ENCODE data around the gene HOXD13.

HOXD13 gene

GRCh38 chr2:176099728-176100546 is 7.4 kb downstream of the HOXD13 start, which contains the start of gene HOXD12:
HOXD12 (plus strand) TSS chr2:176099795; CDS start chr2:176099802, 7 bp downstream.
- Histone ChIP-seq H3K9me3 (ENCODE audit: insufficient read depth, low read length, severe bottlenecking) (no peaks in the 10 kb centered on the region), H3K36me3 (ENCODE audit: insufficient read depth, low read length) (no peaks in the 10 kb centered on the region), H3K27me3 (ENCODE audit: insufficient read depth, low read length, poor library complexity) (no peaks in the 10 kb centered on the region), H3K9ac (ENCODE audit: low read depth, low read length) (no peak within 1 kb of the TSS), H2AFZ (ENCODE audit: low read depth, low read length) (no peak within 1 kb of the TSS), H4K20me1 (ENCODE audit: insufficient read depth, low read length) (no peaks in the 10 kb centered on the region), H3K4me1 (ENCODE audit: insufficient read depth, low read length) (peaks cover 25% of the 10 kb centered on the region), H3K27ac (ENCODE audit: low read length) (no peak within 1 kb of the TSS), H3K79me2 (ENCODE audit: insufficient read depth, low read length) (peaks cover 7% of the 10 kb centered on the region), H3K4me3 (ENCODE audit: low read depth in 1 of 2, low read length in 2 of 2) (no peak within 1 kb of the TSS), H3K4me2 (ENCODE audit: insufficient read depth, low read length) (no peak within 1 kb of the TSS)
- DNase-seq (no peak), ATAC-seq (ENCODE audit: insufficient read depth, low read depth) (no peak)
- TF ChIP-seq EZH2 (IDR thresholded peaks at IDR 0.05; ENCODE audit: borderline replicate concordance, low read depth, low read length, severe bottlenecking) (no peak), CTCF (IDR thresholded peaks at IDR 0.05; ENCODE audit: borderline replicate concordance, extremely low read depth, low read length, poor library complexity, severe bottlenecking) (no peak)

GRCh38 chr2:176100547-176101140 is 8.1 kb downstream of the HOXD13 start:
- Histone ChIP-seq H3K27ac (ENCODE audit: low read length) (no peak overlapping the region), H4K20me1 (ENCODE audit: insufficient read depth, low read length) (no peaks in the 10 kb centered on the region), H3K79me2 (ENCODE audit: insufficient read depth, low read length) (no peaks in the 10 kb centered on the region), H3K36me3 (ENCODE audit: insufficient read depth, low read length) (no peaks in the 10 kb centered on the region), H2AFZ (ENCODE audit: low read depth, low read length) (no peak overlapping the region), H3K4me3 (ENCODE audit: low read depth in 1 of 2, low read length in 2 of 2) (no peak overlapping the region), H3K27me3 (ENCODE audit: insufficient read depth, low read length, poor library complexity) (no peaks in the 10 kb centered on the region), H3K4me2 (ENCODE audit: insufficient read depth, low read length) (no peak overlapping the region), H3K9me3 (ENCODE audit: insufficient read depth, low read length, severe bottlenecking) (no peaks in the 10 kb centered on the region), H3K4me1 (ENCODE audit: insufficient read depth, low read length) (peaks cover 18% of the 10 kb centered on the region), H3K9ac (ENCODE audit: low read depth, low read length) (no peak overlapping the region)
- ATAC-seq (ENCODE audit: insufficient read depth, low read depth) (no peak), DNase-seq (no peak)
- TF ChIP-seq CTCF (IDR thresholded peaks at IDR 0.05; ENCODE audit: borderline replicate concordance, extremely low read depth, low read length, poor library complexity, severe bottlenecking): no peak
- TF ChIP-seq EZH2 (IDR thresholded peaks at IDR 0.05; ENCODE audit: borderline replicate concordance, low read depth, low read length, severe bottlenecking): no peak

GRCh38 chr2:176101216-176101830 is 8.8 kb downstream of the HOXD13 start:
- DNase-seq (no peak), ATAC-seq (ENCODE audit: insufficient read depth, low read depth) (no peak)
- H3K9ac ChIP-seq (ENCODE audit: low read depth, low read length): no peak overlapping the region
- no peaks in the 10 kb centered on the region for H3K27me3 ChIP-seq (ENCODE audit: insufficient read depth, low read length, poor library complexity)
- H3K4me2 ChIP-seq (ENCODE audit: insufficient read depth, low read length): no peak overlapping the region
- TF ChIP-seq EZH2 (IDR thresholded peaks at IDR 0.05; ENCODE audit: borderline replicate concordance, low read depth, low read length, severe bottlenecking) (no peak), CTCF (IDR thresholded peaks at IDR 0.05; ENCODE audit: borderline replicate concordance, extremely low read depth, low read length, poor library complexity, severe bottlenecking) (no peak)
- no peaks in the 10 kb centered on the region for H3K36me3 ChIP-seq (ENCODE audit: insufficient read depth, low read length)
- no peak overlapping the region for H3K4me3 ChIP-seq (ENCODE audit: low read depth in 1 of 2, low read length in 2 of 2)
- H3K9me3 ChIP-seq (ENCODE audit: insufficient read depth, low read length, severe bottlenecking): no peaks in the 10 kb centered on the region
- H4K20me1 ChIP-seq (ENCODE audit: insufficient read depth, low read length): no peaks in the 10 kb centered on the region
- no peaks in the 10 kb centered on the region for H3K79me2 ChIP-seq (ENCODE audit: insufficient read depth, low read length)
- no peak overlapping the region for H3K27ac ChIP-seq (ENCODE audit: low read length)
- no peak overlapping the region for H2AFZ ChIP-seq (ENCODE audit: low read depth, low read length)
- H3K4me1 ChIP-seq (ENCODE audit: insufficient read depth, low read length): peaks cover 11% of the 10 kb centered on the region

All from DND-41 (cell line).